Measurements from ENCODE around the gene CADPS2. TPM values are rescaled to one million over a fixed set of nuclear protein-coding genes. Genes with fewer than 3 reads are reported as not detected.
A peak's percentile ranks its signal among the peaks of the same experiment; 100 is the strongest.

Gene CADPS2
- total RNA-seq, 1 donor from 2014 or later, result 6.4 TPM

DNA sequence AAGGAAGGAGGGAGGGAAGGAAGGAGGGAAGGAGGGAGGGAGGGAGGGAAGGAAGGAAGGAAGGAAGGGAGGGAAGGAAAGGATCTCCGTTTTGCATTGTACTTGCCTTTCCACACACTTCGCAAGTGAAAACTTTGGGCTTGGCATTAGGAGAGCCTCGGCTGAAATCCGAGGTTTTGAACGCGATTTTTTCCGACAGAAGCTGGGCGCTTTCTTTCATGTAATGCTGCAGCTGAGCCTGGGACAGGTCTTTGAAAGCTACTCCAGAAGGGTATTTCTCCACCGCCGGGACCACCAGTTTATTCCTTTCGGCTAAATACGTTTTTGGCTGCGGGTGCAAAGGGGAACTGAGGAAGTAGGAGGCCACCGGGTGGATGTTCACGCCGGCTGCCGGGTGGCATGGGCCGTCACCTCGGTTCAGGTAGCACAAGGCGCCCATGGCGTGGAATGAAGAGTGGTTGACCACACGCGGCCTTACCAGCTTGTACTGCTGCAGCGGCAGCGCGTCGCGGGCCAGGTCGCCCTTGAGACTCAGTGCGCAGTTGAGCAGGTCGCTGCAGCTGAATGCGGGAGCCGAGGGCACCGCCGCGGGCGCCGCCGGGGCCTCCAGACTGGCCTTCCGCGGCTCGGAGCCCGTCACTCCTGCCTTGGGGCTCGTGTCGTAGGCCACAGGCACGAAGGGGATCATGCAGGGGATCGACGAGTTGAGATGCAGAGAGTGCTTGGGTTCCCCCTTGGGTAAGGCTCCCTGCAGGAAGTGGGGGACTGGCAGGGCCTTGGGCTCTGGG is 582.5 kb downstream of the CADPS2 start:
- no peak overlapping the region for H2AFZ ChIP-seq (ENCODE audit: low read depth, low read length)
- H3K4me2 ChIP-seq (ENCODE audit: low read length), result peak overlapping the region; percentile 70
- peaks cover 1% of the 10 kb centered on the region for H3K4me1 Mint-ChIP-seq (ENCODE audit: low read depth, unreplicated experiment)
- H3K79me2 ChIP-seq (ENCODE audit: insufficient read depth, low read length), result no peaks in the 10 kb centered on the region
- peak overlapping the region; percentile 27 for H3K4me3 Mint-ChIP-seq (ENCODE audit: unreplicated experiment)
- H3K27ac Mint-ChIP-seq (ENCODE audit: unreplicated experiment), result no peak overlapping the region
- no peak for DNase-seq (ENCODE audit: low read depth)
- H3K4me1 ChIP-seq (ENCODE audit: insufficient read depth, low read length), result peaks cover 2% of the 10 kb centered on the region
- H3K4me3 ChIP-seq (ENCODE audit: insufficient read depth, low read depth, low read length), result no peak overlapping the region
- H3K36me3 ChIP-seq (ENCODE audit: insufficient read depth, low read length), result no peaks in the 10 kb centered on the region
- H3K9me3 ChIP-seq (ENCODE audit: insufficient read depth, low read depth, low read length), result no peaks in the 10 kb centered on the region
- no peak overlapping the region for H3K27ac ChIP-seq (ENCODE audit: low read depth, low read length)
- no peak for FAIRE-seq
- peaks cover 3% of the 10 kb centered on the region for H3K9me3 Mint-ChIP-seq (ENCODE audit: unreplicated experiment)
- no peaks in the 10 kb centered on the region for H3K36me3 Mint-ChIP-seq (ENCODE audit: low read depth, unreplicated experiment)
- H3K9ac ChIP-seq (ENCODE audit: low read length), result no peak overlapping the region
- H3K27me3 Mint-ChIP-seq (ENCODE audit: low read depth, unreplicated experiment), result peaks cover 87% of the 10 kb centered on the region
- peaks cover 9% of the 10 kb centered on the region for H4K20me1 ChIP-seq (ENCODE audit: insufficient read depth, low read length)
- H3K27me3 ChIP-seq (ENCODE audit: insufficient read depth, low read length), result peaks cover 97% of the 10 kb centered on the region
- peak; percentile 89 for TF ChIP-seq EZH2 (IDR thresholded peaks at IDR 0.05; ENCODE audit: insufficient read depth, low read length)
- TF ChIP-seq, protein P1, sequence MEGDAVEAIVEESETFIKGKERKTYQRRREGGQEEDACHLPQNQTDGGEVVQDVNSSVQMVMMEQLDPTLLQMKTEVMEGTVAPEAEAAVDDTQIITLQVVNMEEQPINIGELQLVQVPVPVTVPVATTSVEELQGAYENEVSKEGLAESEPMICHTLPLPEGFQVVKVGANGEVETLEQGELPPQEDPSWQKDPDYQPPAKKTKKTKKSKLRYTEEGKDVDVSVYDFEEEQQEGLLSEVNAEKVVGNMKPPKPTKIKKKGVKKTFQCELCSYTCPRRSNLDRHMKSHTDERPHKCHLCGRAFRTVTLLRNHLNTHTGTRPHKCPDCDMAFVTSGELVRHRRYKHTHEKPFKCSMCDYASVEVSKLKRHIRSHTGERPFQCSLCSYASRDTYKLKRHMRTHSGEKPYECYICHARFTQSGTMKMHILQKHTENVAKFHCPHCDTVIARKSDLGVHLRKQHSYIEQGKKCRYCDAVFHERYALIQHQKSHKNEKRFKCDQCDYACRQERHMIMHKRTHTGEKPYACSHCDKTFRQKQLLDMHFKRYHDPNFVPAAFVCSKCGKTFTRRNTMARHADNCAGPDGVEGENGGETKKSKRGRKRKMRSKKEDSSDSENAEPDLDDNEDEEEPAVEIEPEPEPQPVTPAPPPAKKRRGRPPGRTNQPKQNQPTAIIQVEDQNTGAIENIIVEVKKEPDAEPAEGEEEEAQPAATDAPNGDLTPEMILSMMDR (IDR thresholded peaks at IDR 0.05; ENCODE audit: insufficient read depth, low read depth, low read length), result no peak

- Mint-ChIP-seq H3K9me3 (ENCODE audit: unreplicated experiment) (peaks cover 3% of the 10 kb centered on the region), H3K4me3 (ENCODE audit: unreplicated experiment) (no peak overlapping the region), H3K36me3 (ENCODE audit: low read depth, unreplicated experiment) (no peaks in the 10 kb centered on the region), H3K27ac (ENCODE audit: unreplicated experiment) (no peak overlapping the region), H3K4me1 (ENCODE audit: low read depth, unreplicated experiment) (peaks cover 1% of the 10 kb centered on the region), H3K27me3 (ENCODE audit: low read depth, unreplicated experiment) (peaks cover 91% of the 10 kb centered on the region)
- FAIRE-seq (no peak), DNase-seq (ENCODE audit: low read depth) (no peak)
- H3K27ac ChIP-seq (ENCODE audit: low read depth, low read length), result no peak overlapping the region
- H3K27me3 ChIP-seq (ENCODE audit: insufficient read depth, low read length), result peaks cover 96% of the 10 kb centered on the region
- H2AFZ ChIP-seq (ENCODE audit: low read depth, low read length), result no peak overlapping the region
- H3K9me3 ChIP-seq (ENCODE audit: insufficient read depth, low read depth, low read length), result no peaks in the 10 kb centered on the region
- H4K20me1 ChIP-seq (ENCODE audit: insufficient read depth, low read length), result peaks cover 7% of the 10 kb centered on the region
- H3K4me3 ChIP-seq (ENCODE audit: insufficient read depth, low read depth, low read length), result no peak overlapping the region
- no peaks in the 10 kb centered on the region for H3K79me2 ChIP-seq (ENCODE audit: insufficient read depth, low read length)
- peak; percentile 3 for TF ChIP-seq EZH2 (IDR thresholded peaks at IDR 0.05; ENCODE audit: insufficient read depth, low read length)
- TF ChIP-seq, protein P1 (IDR thresholded peaks at IDR 0.05; ENCODE audit: insufficient read depth, low read depth, low read length), result no peak
- H3K36me3 ChIP-seq (ENCODE audit: insufficient read depth, low read length), result no peaks in the 10 kb centered on the region
- H3K9ac ChIP-seq (ENCODE audit: low read length), result no peak overlapping the region
- no peak overlapping the region for H3K4me2 ChIP-seq (ENCODE audit: low read length)
- peaks cover 2% of the 10 kb centered on the region for H3K4me1 ChIP-seq (ENCODE audit: insufficient read depth, low read length)
Measured at GRCh38 chr7:122302761-122303530, 583.3 kb downstream of the CADPS2 start.
